ENCODE results near the gene PRKCZ.

GRCh38 chr1:2180297-2181245 is 130.4 kb downstream of the PRKCZ start:
- no peak for TF ChIP-seq CTCF (IDR thresholded peaks at IDR 0.05; ENCODE audit: insufficient read depth, low read depth, low read length)
- no peak for TF ChIP-seq EZH2 (IDR thresholded peaks at IDR 0.05; ENCODE audit: insufficient read depth, low read length)

Data from astrocyte (in vitro differentiated cells and primary cell).